OCI-LY3 (cell line): ENCODE measurements around the gene CTDSPL2.

Experiments used
- EZH2phosphoT487 ChIP-seq: fragments of 200-600 bp; shearing (Covaris generic); IDR thresholded peaks from 2 replicates; pipeline ENCODE4 v1.6.1; 2018; ENCODE audit warnings: antibody characterized with exemption, mixed run types, low read depth
- TF ChIP-seq, protein P1 (sequence below): fragments of 200-600, 300-600 bp; sonication (generic); IDR thresholded peaks from 2 replicates; pipeline ENCODE4 v1.5.1; 2014; ENCODE audit warnings: antibody characterized with exemption, low read length, low read depth

DNA sequence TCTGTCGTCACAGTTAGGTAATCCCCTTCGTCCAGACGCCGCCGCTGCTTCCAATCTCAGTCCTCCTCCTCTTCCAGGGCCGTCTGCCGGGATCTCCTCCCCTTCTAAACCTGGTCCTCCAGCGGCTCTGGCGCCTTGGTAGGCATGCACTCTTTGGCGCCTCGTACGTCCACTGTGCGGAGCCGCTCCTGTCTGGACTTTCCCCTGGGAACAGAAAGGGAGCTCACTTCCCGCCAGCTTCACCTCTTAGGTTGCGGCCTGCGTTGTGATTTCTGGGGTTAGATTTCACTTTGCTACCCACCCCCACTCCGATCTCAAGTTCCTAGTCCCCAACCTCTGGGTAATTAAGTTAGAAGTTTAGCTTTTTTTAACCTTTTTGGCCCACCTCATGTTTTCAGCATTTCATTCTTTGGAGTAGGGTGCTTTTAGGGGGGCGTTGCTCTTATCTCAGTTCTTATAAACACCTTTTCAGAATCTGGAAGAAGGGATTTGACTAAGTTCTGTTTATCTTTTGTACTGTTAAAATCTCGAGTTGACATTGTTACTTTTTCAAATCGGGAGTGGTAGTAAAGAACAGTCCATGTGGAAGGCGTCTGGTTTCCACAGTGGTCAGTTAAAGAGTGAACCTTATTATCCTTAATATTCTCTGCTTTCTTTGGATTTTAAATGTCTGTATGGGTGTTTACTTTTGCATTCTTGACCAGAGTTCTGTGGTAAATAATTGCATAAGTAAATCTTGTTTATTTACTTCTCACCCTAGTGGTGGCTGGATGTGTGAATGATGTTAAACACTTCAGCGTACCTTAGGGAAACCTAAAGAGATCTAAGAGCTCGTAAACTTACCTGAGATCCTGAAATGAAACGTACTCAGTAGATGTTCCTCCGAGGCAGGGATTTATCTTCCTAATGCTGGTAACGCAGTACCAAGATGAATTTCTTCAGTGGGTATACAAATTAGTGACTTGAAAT lies 611 bp downstream of the CTDSPL2 start:
- TF ChIP-seq, protein P1, sequence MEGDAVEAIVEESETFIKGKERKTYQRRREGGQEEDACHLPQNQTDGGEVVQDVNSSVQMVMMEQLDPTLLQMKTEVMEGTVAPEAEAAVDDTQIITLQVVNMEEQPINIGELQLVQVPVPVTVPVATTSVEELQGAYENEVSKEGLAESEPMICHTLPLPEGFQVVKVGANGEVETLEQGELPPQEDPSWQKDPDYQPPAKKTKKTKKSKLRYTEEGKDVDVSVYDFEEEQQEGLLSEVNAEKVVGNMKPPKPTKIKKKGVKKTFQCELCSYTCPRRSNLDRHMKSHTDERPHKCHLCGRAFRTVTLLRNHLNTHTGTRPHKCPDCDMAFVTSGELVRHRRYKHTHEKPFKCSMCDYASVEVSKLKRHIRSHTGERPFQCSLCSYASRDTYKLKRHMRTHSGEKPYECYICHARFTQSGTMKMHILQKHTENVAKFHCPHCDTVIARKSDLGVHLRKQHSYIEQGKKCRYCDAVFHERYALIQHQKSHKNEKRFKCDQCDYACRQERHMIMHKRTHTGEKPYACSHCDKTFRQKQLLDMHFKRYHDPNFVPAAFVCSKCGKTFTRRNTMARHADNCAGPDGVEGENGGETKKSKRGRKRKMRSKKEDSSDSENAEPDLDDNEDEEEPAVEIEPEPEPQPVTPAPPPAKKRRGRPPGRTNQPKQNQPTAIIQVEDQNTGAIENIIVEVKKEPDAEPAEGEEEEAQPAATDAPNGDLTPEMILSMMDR: no peak
- no peak for TF ChIP-seq EZH2phosphoT487
